IPS-18a (cell line): Measurements from ENCODE around the gene SDK2.
"Not testable (repeated sequence)": the region's sequence is repeated elsewhere in the genome, so short reads cannot be mapped to it uniquely, and the experiment has no call there.

ENCODE experiments used
- H3K27ac ChIP-seq: one replicate; pipeline ENCODE4 v1.5.1; 2013; ENCODE audit warnings: low read length
- H3K27me3 ChIP-seq: one replicate; pipeline ENCODE4 v1.6.1; 2013; ENCODE audit warnings: mild to moderate bottlenecking, low read length; ENCODE audit not compliant: control insufficient read depth, insufficient read depth
- H3K36me3 ChIP-seq: one replicate; pipeline ENCODE4 v1.6.1; 2013; ENCODE audit warnings: low read depth, low read length; ENCODE audit not compliant: control insufficient read depth
- H3K4me1 ChIP-seq: one replicate; pipeline ENCODE4 v1.6.1; 2013; ENCODE audit warnings: low read depth, low read length; ENCODE audit not compliant: control insufficient read depth
- H3K4me3 ChIP-seq: one replicate; pipeline ENCODE4 v1.5.1; 2013; ENCODE audit warnings: low read length
- H3K9ac ChIP-seq: one replicate; pipeline ENCODE4 v1.6.1; 2013; ENCODE audit warnings: mild to moderate bottlenecking, low read length, moderate library complexity
- H3K9me3 ChIP-seq: one replicate; pipeline ENCODE4 v1.6.1; 2013; ENCODE audit warnings: low read depth, low read length; ENCODE audit not compliant: control insufficient read depth

Gene SDK2

GRCh38 chr17:73318836-73319235, 325.4 kb downstream of the SDK2 start:
- Histone ChIP-seq H3K27me3 (peaks cover 5% of the 10 kb centered on the region), H3K4me1 (no peaks in the 10 kb centered on the region), H3K36me3 (no peaks in the 10 kb centered on the region), H3K9me3 (no peaks in the 10 kb centered on the region), H3K27ac (no peak overlapping the region), H3K4me3 (no peak overlapping the region), H3K9ac (no peak overlapping the region)

- H3K4me1 ChIP-seq: peaks cover 1% of the 10 kb centered on the region
- H3K9me3 ChIP-seq: no peaks in the 10 kb centered on the region
- H3K4me3 ChIP-seq: no peak overlapping the region
- peaks cover 7% of the 10 kb centered on the region for H3K27me3 ChIP-seq
- H3K9ac ChIP-seq: no peak overlapping the region
- no peaks in the 10 kb centered on the region for H3K36me3 ChIP-seq
- no peak overlapping the region for H3K27ac ChIP-seq
Observed at GRCh38 chr17:73318427-73318813, 325.8 kb downstream of the SDK2 start.

GRCh38 chr17:73317513-73318426, 326.5 kb downstream of the SDK2 start:
- Histone ChIP-seq H3K4me1 (peaks cover 5% of the 10 kb centered on the region), H3K36me3 (no peaks in the 10 kb centered on the region), H3K27ac (no peak overlapping the region), H3K4me3 (no peak overlapping the region), H3K9me3 (no peaks in the 10 kb centered on the region), H3K27me3 (peaks cover 12% of the 10 kb centered on the region), H3K9ac (no peak overlapping the region)

- Histone ChIP-seq H3K36me3 (no peaks in the 10 kb centered on the region), H3K27me3 (peaks cover 18% of the 10 kb centered on the region), H3K9ac (no peak overlapping the region), H3K4me3 (no peak overlapping the region), H3K27ac (no peak overlapping the region), H3K4me1 (peaks cover 10% of the 10 kb centered on the region), H3K9me3 (no peaks in the 10 kb centered on the region)
Observed at GRCh38 chr17:73316919-73317505, 327.2 kb downstream of the SDK2 start.

- Histone ChIP-seq H3K4me3 (no peak overlapping the region), H3K4me1 (peaks cover 10% of the 10 kb centered on the region), H3K9me3 (no peaks in the 10 kb centered on the region), H3K27ac (no peak overlapping the region), H3K9ac (no peak overlapping the region), H3K27me3 (peaks cover 18% of the 10 kb centered on the region), H3K36me3 (no peaks in the 10 kb centered on the region)
Observed at GRCh38 chr17:73315471-73315870, 328.8 kb downstream of the SDK2 start.

GRCh38 chr17:73313526-73314127, 330.6 kb downstream of the SDK2 start:
- Histone ChIP-seq H3K4me1 (peaks cover 18% of the 10 kb centered on the region), H3K9ac (no peak overlapping the region), H3K27me3 (peaks cover 18% of the 10 kb centered on the region), H3K4me3 (no peak overlapping the region), H3K27ac (no peak overlapping the region), H3K36me3 (no peaks in the 10 kb centered on the region), H3K9me3 (no peaks in the 10 kb centered on the region)

- not testable (repeated sequence) for H3K9ac ChIP-seq, H3K36me3 ChIP-seq, H3K9me3 ChIP-seq, H3K27ac ChIP-seq
- H3K4me3 ChIP-seq: peak overlapping the region; percentile 64
- H3K27me3 ChIP-seq: peaks cover 18% of the 10 kb centered on the region
- H3K4me1 ChIP-seq: peaks cover 18% of the 10 kb centered on the region
Observed at GRCh38 chr17:73312887-73313286, 331.4 kb downstream of the SDK2 start.

GRCh38 chr17:73311781-73312641, 332.2 kb downstream of the SDK2 start, which contains the start of gene CDC42EP4:
Gene CDC42EP4, minus strand, starts transcription at chr17:73312001. Its CDS starts 25,501 bp downstream, at chr17:73286500.
- no peaks in the 10 kb centered on the region for H3K36me3 ChIP-seq
- H3K9ac ChIP-seq: peak within 1 kb of the TSS; percentile 53
- peaks cover 18% of the 10 kb centered on the region for H3K27me3 ChIP-seq
- H3K4me3 ChIP-seq: peak within 1 kb of the TSS; percentile 64
- H3K4me1 ChIP-seq: peaks cover 18% of the 10 kb centered on the region
- H3K27ac ChIP-seq: no peak within 1 kb of the TSS
- H3K9me3 ChIP-seq: no peaks in the 10 kb centered on the region

GRCh38 chr17:73311428-73311780, 332.8 kb downstream of the SDK2 start:
- Histone ChIP-seq H3K27me3 (peaks cover 18% of the 10 kb centered on the region), H3K9me3 (no peaks in the 10 kb centered on the region), H3K4me1 (peaks cover 18% of the 10 kb centered on the region), H3K9ac (peak overlapping the region; percentile 53), H3K4me3 (peak overlapping the region; percentile 64), H3K36me3 (no peaks in the 10 kb centered on the region), H3K27ac (no peak overlapping the region)

GRCh38 chr17:73309727-73310596, 334.3 kb downstream of the SDK2 start:
- peaks cover 18% of the 10 kb centered on the region for H3K27me3 ChIP-seq
- peak overlapping the region; percentile 53 for H3K9ac ChIP-seq
- H3K4me3 ChIP-seq: peak overlapping the region; percentile 64
- H3K9me3 ChIP-seq: no peaks in the 10 kb centered on the region
- H3K27ac ChIP-seq: peak overlapping the region; percentile 12
- H3K4me1 ChIP-seq: peaks cover 28% of the 10 kb centered on the region
- no peaks in the 10 kb centered on the region for H3K36me3 ChIP-seq
